Limb (tissue), 2 donors: ENCODE data around the gene TIMM23.

ENCODE experiments used
- DNase-seq, 2 donors: peaks; one replicate each; pipeline ENCODE4 v3.0.0-alpha.2; 2016; ENCODE audit errors: extremely low spot score in 2 of 2

TIMM23 gene

DNA sequence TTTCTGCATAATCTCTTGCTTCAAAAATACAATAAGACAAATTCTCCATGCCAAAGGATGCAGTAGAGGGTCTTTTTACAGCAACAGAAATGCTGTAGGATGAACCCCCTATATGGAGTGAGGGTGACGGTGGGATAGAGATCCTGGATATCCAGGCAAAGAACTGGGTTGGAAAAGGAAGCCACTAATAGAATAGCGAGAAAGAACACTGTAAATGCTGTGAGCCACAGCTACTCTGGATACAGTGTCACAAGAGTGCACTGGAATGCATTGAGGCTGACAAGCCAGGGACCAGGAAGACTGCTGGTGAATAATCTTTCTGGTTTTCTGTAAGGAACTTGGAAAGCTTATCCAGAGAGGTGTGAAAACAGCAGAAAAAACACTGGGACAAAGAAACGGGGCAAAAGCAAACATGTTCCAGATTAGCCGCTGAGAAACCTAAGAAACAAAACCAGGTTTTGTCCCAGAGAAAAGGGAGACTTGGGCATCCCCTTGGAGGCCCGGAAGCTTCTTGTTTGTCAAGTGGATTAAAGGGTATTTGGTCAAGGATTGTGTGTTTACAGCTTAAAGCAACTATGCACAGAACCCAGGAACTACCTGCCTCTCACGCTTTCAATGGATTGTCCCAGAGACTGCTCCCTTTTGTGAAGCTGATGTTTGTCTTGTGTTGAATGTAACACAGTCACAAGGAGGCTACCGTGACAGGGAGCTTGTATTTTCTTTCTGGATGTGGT is 79.9 kb downstream of the TIMM23 start:
- no peak for DNase-seq

DNA sequence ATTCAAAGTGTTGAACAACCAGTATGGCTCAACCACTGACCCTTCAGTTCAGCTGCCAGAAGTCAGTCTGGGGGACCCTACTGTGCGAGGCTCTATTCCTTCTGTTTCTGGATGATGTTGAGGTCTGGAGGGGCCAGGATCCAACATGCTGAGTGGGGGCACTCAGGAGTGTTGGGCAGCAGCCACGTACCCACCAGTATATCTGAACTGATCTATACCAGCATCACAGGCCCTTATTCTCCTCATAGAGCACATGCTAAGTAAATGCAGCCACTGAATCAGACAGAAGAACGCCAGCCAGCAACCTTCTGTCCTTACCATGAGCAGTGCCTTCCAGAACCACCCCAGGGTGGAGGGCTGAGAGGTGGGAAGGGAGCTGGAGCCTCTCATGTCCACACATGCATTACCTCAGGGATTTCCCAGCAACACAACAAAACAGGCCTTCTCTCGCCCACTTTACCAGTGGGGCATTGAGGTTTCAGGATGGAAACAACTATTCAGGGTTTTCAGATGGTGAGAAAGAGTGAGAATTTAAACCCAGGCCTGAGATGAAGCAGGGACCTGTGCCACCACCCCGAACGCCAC is 80.6 kb downstream of the TIMM23 start:
- no peak for DNase-seq
